GM04504 (cell line): ENCODE results near the gene RBM20.

ENCODE experiments used
- DNase-seq: peaks from one replicate; pipeline ENCODE4 v3.0.0-alpha.2; 2012; ENCODE audit warnings: low read depth

The RBM20 gene

DNA sequence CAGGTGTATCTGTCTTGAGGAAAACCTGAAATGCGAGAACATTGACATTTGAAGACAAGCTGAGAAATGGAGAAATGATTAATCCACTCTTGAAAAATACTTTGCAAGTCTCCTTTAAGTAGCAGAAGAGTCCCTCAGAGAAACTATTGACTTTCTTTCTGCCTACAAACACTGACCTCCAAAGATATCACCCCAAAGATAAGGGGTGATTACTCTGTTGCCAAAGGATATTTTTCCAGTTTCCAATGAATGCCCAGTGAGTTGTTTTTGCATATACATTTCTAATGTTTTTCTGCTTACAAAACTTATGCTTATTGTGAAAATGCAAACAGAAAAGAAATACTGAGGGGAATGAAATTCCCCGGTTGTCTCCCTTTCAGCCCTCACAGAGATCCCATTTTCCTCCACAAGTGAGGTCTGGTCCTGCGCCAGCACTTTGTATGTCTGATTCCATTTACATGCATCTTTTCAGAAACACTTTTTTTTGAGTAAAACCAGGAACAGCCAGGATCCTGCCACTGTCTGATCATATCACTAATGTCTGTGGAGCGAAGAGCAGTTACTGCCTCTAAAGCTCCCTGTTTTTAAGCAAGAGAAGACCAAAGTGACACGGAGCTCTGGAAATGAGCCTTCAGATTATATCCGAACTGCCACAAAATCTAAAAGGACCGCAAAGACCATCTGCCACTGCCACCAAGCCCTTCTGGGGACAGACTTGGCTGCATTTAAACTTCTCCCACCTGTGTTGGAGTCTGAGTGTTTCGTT lies 144.7 kb downstream of the RBM20 start:
- DNase-seq: no peak

GRCh38 chr10:110789604-110790433 lies 145.7 kb downstream of the RBM20 start:
- DNase-seq: no peak

GRCh38 chr10:110790913-110791506 lies 146.9 kb downstream of the RBM20 start:
- no peak for DNase-seq

GRCh38 chr10:110791541-110792073 lies 147.5 kb downstream of the RBM20 start:
- no peak for DNase-seq

GRCh38 chr10:110792476-110793125 lies 148.5 kb downstream of the RBM20 start:
- DNase-seq: no peak

GRCh38 chr10:110793128-110793812 lies 149.1 kb downstream of the RBM20 start:
- DNase-seq: no peak

- DNase-seq: no peak
These were observed 149.8 kb downstream of the RBM20 start for GRCh38 chr10:110793886-110794285.

DNA sequence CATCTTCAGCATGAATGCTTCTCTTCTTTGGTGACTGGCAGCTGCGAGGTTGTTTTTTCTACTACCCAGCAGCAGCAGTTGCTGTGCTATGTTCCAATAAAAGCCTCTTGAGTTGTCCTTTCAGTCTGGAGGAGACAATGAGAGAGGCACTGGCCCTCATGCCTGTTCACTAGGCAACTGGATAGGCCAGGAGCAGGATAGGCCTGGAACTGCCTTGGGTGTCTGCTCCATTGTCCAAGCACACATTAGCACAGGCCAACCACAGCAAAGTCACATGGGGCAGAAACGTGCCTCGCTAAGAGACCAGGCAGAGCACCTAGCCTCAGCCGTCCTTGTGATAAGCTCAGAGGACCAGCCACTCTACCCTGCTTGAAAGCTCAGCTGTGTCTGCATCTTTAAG lies 150.7 kb downstream of the RBM20 start:
- no peak for DNase-seq

- DNase-seq: no peak
These were observed 153.3 kb downstream of the RBM20 start for GRCh38 chr10:110797416-110797815.

GRCh38 chr10:110798340-110798739 lies 154.2 kb downstream of the RBM20 start:
- no peak for DNase-seq

DNA sequence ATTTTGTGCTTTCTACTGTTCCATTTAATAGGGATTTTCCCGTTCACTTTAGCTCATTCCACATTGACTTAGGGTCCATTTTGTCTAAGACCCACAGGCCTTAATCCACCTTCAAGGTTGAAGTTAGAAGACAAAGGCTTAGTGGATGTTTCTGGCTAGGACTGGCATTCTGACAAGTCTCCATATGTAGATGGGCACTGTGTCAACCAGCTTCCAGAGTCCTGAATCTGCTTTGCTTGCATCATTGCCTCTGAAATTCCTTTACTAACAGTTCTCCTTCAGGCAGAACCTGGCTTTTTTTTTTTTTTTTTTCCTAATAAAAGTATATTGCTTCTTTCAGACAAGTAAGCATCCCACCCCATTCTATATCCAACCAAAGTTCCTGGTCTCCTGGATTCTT lies 158.0 kb downstream of the RBM20 start:
- DNase-seq: peak; percentile 39

DNA sequence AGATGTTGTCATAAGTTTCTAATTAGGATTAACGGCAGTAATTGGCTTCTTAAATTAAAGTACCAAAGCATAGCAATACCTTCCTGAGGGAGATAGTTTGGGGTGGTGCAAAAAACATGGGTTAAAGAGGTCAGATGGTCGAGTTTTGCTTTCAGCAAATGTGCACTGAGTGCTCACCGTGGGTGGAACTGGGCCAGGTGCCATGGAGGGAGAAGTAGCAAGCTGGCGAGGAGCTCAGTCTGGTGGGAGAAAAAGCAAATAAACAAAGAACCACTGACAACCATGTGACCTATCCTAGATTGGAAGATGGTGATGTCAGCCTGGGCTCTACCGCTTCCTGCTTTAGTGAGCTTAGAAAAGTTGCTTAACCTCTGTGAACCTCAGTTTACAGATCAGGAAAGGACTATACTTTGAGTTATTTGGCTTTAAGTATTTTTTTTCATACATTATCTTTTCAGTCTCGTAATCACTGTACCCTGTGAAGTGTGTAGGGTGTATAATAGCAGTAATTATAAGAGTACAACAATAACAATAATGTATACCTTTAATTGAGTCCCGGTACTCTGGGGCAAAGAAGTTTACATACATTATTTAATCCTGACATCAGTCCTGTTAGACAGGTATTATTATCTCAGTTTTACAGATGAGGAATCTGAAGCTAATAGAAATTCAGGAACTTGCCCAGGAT lies 158.6 kb downstream of the RBM20 start:
- peak; percentile 21 for DNase-seq

GRCh38 chr10:110803239-110803749 lies 159.2 kb downstream of the RBM20 start:
- DNase-seq: no peak

DNA sequence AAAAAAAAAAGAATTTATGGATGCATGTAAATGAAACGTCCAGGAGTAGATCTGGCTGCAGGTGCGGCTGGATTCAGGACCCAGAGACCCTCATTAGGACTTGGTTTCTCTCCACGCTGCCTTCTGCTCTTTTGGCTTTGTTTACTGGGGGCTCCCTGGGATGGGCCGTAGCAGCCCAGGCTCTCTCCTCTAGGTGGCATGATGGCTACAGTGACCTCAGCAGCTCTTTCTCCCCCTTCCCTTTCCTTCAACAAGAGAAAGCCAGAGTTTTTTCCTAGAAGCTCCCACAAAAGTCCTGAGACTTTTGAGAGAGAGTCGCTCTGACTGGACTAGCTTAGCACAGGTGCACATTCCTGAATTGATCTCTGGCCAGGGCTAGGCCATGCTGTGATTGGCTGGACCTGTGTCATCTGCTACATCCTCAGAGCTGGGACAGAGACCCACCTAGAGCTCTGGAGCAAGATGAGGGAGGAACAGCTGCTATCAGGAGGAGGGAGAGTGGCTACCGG lies 159.7 kb downstream of the RBM20 start:
- DNase-seq: peak; percentile 20

DNA sequence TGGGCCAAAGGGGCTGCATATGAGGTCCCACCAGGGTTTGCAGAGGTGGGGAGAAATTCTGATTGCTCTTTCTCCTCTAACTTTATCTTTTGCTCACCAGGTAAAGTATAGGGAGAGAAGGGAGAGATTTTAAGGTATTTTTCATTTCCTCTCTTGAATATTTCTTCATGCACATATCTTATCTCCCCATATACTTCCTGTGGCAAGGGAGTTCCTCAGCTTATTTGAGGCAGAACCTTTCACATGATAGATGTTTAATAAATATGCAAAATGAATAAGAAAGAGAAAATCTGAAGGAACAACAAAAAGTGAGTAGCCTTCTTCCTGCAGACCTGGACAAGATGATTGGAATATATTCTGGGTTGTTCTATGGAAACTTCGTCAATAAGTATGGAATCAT lies 160.2 kb downstream of the RBM20 start:
- DNase-seq: no peak

DNA sequence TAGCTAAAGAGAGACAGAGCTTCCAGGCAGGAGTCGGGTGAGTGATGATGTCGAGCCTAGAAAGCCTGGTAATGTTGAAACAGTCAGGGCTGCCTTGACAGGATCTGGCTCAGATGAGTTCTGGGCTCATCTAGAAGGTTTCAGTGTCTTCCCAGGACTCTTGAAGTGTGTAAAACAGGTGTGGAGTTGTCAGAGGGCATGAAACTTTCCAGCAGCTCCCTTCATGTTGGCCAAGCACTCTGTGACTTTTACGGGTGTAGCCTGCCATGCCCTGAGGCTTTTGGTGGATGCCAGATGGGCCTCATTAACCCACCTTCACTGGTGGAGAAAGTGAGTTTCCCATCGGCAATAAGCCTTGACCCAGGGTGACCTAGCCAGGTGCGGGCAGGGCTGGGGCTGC lies 161.2 kb downstream of the RBM20 start:
- DNase-seq: no peak

- no peak for DNase-seq
These were observed 162.2 kb downstream of the RBM20 start for GRCh38 chr10:110806335-110806734.

- no peak for DNase-seq
These were observed 164.0 kb downstream of the RBM20 start for GRCh38 chr10:110808123-110808522.

DNA sequence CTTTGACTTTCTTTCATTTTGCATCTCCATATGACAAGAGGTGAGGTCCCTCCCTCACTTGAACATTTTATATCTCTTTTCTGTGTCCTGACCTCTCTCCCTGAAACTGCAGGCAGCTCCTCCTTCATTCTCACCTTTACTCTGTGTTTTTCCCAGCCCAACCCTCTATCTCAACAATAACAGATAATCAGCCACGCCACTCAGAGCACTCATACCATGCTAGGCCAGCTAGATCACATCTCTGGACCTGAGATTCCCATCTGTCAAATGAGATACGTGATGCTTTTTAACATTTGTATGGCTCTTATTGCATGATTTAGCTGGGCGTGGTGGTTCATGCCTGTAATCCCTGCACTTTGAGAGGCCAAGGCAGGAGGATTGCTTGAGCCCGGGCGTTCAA lies 164.5 kb downstream of the RBM20 start:
- DNase-seq: no peak

- DNase-seq: no peak
These were observed 166.5 kb downstream of the RBM20 start for GRCh38 chr10:110810625-110811024.
